SKM-1 treated with dmso at 0.1 percent for 144 hours (cell line): Measurements from ENCODE around the gene CLDN20.
"Not testable (repeated sequence)": the region's sequence is repeated elsewhere in the genome, so short reads cannot be mapped to it uniquely, and the experiment has no call there.

Experiments used
- DNase-seq: peaks from one replicate; lab custom pipeline; 2025; ENCODE audit not compliant: unreplicated experiment; lab: John Stamatoyannopoulos, UW

Gene CLDN20

DNA sequence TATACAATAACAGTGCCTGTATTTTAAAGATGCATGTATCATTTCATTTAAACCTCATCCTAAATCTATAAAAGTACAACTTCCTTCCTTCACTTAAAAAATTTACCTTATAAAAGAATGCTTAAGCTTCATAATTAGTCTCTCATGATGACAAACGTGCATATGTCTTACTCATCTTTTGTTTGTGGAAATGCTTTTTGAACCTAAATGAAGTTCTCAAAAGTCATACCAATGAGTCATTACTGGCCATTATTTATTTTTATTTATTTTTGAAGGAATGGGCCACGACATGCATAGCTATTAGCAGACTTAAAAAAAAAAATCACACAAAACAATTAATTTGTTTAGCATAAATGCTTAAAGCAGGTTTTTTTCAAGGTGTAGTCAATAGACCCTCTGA, 46.8 kb downstream of the CLDN20 start:
- no peak for DNase-seq

DNA sequence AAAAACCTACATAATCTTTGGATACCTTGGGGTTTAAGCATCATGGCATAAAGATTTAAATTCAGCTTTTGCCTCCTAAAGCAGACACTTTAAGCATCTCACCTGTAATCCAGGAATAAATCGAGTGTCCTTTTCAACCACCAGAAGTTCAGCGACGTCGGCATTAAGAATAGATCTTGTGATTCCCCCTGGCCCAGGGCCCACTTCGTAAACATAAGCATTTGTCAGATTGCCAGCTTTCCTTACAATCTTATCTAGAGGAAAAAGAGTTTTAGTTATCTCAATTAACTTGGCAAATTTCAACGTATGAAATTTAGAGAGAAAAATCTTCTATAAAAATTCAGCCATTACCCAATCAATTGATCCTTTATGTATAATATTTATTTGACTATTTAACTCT, 47.3 kb downstream of the CLDN20 start:
- DNase-seq, result no peak

DNA sequence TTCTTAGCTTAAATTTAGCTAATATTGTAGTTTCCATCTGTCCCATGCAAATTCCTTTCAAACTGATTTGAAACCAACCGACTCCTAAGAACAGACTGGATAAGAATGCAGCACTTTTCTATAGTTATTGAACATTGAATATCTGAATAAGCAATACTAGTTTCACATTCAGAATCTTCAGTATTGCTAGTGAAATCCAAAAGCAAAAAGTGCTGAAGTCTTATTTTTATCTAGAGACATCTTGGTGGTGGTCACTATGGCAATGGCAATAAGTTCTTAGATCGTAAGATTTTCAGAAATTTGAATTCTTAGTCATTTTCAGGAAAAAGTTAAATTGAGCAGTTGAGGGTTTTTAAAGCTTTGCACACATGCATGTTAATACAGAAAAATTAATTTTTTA, 47.8 kb downstream of the CLDN20 start:
- DNase-seq, result no peak

DNA sequence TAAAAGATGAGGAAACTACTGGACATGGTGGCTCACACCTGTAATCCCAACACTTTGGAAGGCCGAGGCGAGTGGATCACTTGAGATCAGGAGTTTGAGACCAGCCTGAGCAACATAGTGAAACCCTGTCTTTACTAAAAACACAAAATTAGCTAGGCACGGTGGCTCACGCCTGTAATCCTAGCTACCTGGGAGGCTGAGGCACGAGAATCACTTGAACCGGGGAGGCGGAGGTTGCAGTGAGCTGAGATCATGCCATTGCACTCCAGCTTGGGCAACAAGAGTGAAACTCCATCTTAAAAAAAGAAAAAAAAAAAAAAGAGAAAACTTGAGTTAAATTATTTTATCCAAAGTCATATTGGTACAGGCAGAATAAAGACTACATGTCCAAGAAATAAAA, 49.1 kb downstream of the CLDN20 start:
- DNase-seq, result not testable (repeated sequence)

DNA sequence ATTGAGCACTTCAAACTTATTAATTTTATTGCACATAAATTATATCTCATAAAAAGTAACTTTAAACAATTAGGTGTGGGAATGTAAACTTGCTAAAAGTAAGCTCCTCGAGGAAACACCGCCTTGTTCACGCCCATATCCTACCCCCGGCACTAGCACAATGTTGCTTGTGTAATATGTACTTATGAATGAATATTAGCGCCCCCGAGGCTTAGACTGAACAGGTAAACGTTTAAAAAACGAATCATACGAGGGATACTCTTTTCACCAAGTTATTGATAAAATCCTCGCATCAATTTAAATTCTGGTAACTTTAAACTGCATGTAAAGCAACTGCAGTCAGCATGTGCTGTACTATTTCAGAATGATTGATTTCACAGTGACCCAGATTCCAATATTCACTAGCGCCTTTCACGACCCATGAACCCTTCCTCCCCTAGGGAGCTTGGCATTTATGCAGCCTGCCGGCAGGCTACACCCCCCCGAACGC, 49.8 kb downstream of the CLDN20 start:
- DNase-seq, result peak; percentile 14

DNA sequence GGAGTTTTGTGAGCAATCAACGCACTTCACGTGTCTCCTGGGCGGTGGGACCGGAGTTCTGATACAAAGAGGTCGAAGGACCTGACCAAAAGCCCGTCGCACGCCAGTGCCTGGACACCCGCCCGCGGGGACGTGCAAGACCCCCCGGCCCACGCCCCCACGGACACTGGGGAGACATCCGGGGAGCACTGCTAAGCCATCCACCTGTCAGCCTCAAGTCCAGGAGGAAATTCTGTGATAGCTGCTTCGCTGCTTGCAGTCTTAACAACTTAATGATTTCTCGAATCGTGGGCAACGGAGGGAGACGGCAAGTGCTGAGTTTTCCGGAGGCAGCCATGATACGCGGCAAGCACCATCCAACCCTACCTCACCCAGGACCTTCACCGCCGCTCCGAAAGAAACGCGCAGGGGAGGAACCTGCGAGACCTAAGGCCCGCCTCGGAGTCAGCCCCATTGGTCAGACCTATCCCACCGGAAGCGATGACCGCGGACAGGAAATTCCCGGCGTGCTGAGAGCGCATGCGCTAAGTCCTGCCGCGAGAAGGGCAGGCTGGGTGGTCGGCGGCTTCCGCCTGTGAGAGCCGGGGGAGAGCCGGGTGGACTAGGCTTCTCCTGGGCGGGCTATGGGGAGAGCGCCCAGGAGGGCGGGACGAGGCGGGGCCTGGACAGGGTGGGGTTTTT, 50.4 kb downstream of the CLDN20 start, which contains the start of gene TFB1M:
Gene TFB1M, minus strand, starts transcription at position 393 of the 681 bp plus-strand sequence. Its CDS starts 56 bp downstream, at position 337.
- DNase-seq, result peak; percentile 99

DNA sequence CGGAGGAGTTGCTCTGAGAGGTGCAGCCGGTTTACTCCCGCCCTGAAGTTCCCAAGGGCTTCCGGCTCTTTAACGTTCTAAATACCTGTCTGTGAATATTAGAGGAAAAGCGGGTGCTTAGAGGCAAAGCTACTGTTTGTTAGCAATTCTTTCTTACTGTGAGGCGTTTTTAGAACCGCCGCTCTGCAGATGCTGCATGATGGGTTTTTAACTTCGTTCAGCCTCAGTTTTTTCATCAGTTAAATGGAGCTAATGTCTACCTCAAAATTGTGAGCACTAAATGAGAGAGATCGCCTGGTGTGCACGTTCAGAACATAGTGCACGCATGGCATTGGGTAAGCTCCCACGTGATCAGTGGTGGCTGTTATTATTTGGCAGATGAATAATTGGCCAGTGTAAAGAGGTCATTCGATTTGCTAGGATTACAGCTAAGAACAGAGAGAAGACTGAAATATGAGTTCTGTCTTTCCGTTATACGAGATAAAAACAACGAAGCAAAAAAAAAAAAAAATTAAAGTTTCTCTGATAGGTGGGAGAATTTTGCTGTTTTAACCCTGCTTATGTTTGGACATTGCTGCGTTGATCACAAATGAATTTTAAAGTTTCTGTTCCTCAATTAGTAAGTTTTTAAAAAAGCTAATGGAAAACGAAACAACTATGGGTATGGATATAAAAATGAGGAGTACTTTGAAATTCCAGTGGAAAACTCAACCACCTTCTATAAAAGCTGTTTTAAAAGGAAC, 51.1 kb downstream of the CLDN20 start:
- peak; percentile 86 for DNase-seq

DNA sequence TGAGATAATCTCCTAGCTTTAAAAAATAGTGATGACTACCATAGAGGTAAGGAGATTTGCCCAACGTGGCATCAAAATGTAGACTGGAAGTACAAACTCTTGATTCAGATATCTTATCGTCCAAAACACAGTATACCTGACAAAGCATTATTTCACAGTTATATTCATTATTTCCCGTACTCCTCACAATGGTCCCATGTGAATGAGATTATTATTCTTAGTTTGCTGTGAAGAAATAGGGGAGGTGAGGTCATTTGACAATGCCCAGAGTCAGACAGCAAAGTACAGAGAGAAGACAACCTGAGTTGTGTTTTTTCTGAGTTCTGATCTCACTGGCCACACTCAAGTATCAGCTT, 51.7 kb downstream of the CLDN20 start:
- no peak for DNase-seq

DNA sequence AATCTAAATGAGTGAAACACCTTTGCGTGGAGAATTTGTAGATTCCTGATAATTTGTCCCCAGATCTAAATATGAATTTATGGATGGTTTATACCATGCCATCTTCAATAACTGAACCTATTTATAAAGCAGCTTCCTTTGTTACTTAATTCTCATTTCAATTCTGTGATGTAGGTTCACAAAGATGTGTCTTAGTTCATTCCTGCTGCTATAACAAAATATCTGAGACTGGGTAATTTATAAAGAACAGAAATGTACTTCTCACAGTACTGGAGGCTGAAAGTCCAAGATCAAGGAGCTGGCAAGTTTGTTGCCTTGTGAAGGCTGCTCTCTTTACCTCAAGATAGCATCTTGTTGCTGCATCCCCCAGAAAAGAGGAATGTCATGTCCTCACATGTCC, 52.6 kb downstream of the CLDN20 start:
- no peak for DNase-seq

DNA sequence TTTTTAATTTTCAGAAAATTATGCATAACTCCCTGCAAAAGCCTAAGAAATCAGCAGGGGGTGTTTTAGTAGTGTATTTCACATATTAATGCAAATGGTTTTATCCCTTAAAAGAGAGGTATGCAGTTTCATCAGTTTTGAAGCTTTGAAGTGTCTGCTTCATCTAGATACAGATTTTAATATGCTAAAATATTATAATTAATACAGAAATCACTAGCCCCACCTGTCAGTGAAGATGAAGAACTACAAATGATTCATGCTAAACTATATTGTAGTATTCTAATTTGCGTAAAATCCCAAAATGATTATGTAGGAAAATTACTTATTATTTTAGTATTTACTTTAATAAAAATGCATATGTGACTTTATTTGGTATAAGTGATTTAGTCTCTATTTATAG, 53.4 kb downstream of the CLDN20 start:
- DNase-seq, result no peak

DNA sequence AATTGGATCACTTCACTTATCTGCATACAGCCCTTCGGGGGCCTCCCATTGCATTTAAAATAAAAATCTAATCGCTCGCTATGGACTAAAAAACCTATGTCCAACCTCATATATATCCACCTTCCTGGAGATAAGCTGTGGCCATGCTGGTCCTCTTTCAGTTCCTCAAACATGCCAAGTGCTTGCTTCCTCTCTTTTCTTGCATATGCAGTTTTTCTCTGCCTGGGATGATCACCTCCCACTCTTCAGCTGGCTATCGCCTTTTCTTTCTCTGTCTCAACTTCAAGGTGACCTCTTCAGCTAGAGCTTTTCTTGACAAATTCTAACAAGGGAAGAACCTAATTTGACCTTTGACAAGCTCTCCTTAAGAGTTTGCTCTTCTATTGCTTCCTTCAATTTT, 56.1 kb downstream of the CLDN20 start:
- DNase-seq, result peak; percentile 81

DNA sequence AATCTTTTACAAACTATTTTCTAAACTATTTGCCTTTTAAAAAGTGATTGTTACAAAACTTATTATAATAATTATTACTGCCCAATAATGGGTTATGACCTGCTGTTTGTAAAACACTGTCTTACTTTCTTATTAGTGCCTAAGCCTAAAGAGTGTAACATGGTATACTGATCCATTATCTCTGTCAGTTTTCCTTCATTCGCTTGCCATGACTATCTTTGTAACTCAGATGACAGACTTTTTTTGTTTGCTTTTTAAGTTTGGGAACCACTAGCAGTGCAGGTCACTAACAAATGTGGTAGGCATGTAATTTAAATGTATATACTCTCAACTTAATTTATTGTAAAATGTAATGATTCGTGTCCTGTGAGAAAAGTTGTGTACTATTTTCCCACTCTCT, 60.4 kb downstream of the CLDN20 start:
- DNase-seq, result no peak

DNA sequence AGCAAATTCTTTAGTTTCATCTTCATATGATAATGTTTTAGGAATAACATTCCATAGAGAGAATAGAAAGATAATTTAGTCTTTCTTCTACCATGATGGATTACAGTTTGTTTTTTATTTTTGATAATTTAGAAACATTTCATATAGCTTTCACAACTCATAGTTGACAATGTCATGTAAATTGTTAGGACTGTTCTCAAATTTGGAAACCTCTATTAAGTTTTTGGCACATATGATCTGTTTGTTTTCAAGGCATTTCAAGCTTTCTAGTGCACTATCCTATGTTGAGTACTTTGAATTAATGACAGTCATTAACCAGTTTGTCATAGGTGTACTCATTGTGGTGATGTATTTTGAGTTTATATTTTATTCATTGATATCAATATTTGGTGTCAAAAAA, 61.2 kb downstream of the CLDN20 start:
- DNase-seq, result no peak

DNA sequence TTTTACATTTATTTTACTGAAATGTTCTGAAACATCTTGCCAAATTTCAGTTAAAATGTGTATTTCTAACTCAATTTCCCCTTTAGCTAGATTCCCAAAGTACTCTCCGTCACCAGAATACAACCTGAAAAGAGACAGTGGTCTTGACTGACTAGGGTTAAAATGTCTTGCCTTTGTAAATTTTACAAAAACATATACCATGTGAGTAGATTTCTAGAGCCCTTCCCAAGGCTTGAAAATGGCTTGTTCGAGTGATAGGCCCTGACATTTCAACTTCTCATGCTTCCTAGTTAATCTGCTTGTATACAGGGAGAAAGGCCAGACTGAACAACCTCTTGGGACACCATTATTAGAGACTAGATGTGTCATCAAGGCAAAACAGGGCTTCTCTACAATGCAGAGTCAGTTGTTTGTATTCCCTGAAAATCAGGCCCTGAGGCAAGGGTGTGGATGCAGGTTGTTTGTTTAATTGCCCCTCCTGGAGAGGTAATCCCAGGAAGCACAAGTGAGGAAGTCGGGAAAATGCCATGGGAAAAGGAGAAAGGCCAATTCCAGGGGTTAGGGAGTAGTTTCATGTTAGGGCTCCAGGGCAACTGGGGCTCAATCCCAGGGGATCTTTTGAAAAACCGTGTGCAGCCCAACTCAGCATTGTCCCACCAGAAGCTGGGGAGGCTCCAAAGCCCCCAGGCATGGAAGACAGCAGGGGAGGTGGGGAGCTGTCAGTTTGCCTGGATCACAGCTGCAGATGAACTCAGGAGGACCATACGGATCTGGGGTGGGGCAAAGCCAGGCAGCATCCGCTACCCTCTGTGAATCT, 62.1 kb downstream of the CLDN20 start:
- DNase-seq, result no peak
